ENCODE data around the gene COX20. TPM values are rescaled to one million over a fixed set of nuclear protein-coding genes. Genes with fewer than 3 reads are reported as not detected.

The COX20 gene
- total RNA-seq = 22.8 TPM
- long read RNA-seq, transcript COX20-202 (3 exons, 1,005 nt) = minor isoform, 21 of 73 reads
- long read RNA-seq, transcript COX20-203 (4 exons, 2,631 nt) = major isoform, 35 of 73 reads
- long read RNA-seq, partial matches to known transcripts = 1 of 73 reads
- long read RNA-seq, other reads (novel, unspliced or antisense) = 14 of 73 reads

DNA sequence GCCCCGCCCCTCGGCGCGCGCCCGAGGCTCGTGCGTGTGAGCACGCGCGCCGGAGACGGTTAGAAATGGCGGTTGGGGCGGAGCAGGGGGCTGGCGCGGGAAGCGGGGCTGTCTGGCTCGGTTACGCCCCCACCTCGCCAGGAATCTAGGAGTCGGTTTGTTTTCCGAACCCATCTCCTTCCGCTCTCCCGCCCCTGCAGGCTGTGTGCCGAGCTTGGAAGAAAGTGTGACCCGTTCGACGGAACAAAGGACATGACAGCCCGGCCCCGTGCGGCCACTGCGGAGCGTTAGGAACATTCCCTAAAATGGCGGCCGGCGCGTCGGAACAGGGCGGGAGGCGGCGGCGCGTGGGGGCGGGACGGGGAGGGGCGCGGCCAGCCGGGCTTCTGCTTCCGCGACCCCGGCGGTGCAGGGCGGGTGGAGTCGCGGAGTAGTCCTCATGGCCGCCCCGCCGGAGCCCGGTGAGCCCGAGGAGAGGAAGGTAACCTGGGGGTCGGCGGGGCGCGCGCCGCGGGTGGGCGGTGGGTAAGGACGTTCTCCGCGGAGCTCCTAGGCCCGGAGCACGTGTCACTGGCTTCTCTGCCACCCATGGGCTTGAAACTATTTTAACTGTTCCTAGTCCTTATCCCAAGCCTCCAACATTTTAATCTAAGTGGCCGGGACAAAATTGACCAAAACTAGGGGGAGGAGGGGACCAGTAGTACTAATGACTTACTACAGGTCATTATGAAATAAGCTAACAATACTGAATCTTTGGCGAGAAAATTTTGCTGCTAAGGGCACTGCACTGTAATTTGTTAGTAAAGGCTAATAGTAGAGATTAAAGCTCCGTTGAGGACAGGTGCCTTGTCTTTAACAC is at the start of gene COX20:
COX20 (plus strand) TSS at position 383 of the 859 bp plus-strand sequence; CDS start at position 440, 57 bp downstream.
- no peaks in the 10 kb centered on the region for H3K9me3 ChIP-seq
- peaks cover 38% of the 10 kb centered on the region for H3K4me1 ChIP-seq
- intact Hi-C loops (cut with DNase I) = no loop called here
- no peaks in the 10 kb centered on the region for H3K27me3 ChIP-seq (ENCODE audit: low read depth)
- ATAC-seq (peak; percentile 89 to 95), DNase-seq (peak; percentile 92)
- H3K36me3 ChIP-seq = peaks cover 15% of the 10 kb centered on the region
- no peak for TF ChIP-seq CTCF (IDR thresholded peaks at IDR 0.05)
- peak within 1 kb of the TSS; percentile 99 for H3K27ac ChIP-seq
- H3K4me3 ChIP-seq = peak within 1 kb of the TSS; percentile 78

DNA sequence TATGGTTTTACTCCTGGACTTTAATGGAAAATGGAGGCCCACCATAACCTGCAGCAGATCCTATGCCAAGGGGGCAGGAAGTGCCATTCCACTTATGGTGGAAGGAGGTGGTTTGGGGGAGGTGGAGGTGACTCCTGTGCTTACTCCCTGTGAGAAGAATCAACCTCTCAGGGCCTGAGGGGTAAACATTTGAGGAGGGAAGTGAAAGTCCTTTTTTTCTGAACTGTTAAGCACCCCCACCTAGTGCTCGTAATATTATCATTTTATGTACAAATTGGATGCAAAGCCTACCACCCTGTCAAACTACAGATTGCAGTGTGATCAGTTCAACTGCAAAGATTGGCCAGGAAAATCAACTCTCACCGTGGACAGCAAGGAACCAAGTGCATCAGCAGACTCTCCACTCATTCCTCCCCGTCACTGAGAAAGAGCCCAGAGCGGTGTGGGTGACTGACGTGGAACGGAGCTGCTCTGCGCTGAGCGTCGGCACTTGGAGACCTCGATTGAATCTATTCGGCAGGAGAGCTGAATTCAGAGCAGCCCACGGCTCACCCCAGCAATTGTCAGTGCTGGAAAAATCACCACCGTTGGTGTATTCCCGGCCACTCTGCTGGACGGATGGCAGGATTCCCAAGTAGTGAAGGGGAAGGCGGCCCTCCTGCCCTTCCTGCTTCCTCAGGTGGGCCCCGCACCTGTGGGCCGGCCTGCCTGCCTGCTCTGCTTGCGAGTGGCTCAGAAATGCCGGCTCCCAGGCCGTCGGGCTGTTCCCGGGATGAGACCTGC is 46.8 kb upstream of the COX20 start:
- no peak for DNase-seq
- H3K4me3 ChIP-seq = no peak overlapping the region

DNA sequence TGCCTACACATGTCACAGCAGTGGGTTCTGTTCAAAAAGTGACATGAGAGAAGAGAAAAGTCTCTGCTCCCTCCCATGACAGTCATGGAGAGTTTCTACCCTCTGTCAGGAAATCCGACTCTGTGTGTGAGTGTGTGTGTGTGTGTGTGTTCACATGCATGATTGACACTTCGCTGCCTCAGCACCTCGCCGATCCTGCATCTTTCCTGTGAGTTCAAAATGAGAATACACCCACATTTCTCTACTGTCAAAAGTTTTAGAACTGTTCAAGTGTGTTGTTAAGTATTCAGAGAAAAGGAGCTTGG is 46.2 kb upstream of the COX20 start:
- Histone ChIP-seq H3K27me3 (ENCODE audit: low read depth) (no peaks in the 10 kb centered on the region), H3K27ac (no peak overlapping the region), H3K9me3 (no peaks in the 10 kb centered on the region), H3K4me3 (no peak overlapping the region), H3K36me3 (no peaks in the 10 kb centered on the region), H3K4me1 (no peaks in the 10 kb centered on the region)
- ATAC-seq (no peak), DNase-seq (no peak)
- TF ChIP-seq CTCF (IDR thresholded peaks at IDR 0.05) = no peak
- intact Hi-C loops (cut with DNase I) = no loop called here

More for the DNA sequence above, 46.8 kb upstream of the COX20 start:
- no peak for TF ChIP-seq CTCF (IDR thresholded peaks at IDR 0.05)
- ATAC-seq = no peak
- intact Hi-C loops (cut with DNase I) = no loop called here
- H3K4me1 ChIP-seq = no peaks in the 10 kb centered on the region
- no peak overlapping the region for H3K27ac ChIP-seq
- no peaks in the 10 kb centered on the region for H3K27me3 ChIP-seq (ENCODE audit: low read depth)
- H3K36me3 ChIP-seq = no peaks in the 10 kb centered on the region
- H3K9me3 ChIP-seq = no peaks in the 10 kb centered on the region

- Histone ChIP-seq H3K9me3 (no peaks in the 10 kb centered on the region), H3K27ac (no peak overlapping the region), H3K36me3 (no peaks in the 10 kb centered on the region), H3K4me3 (no peak overlapping the region), H3K4me1 (no peaks in the 10 kb centered on the region), H3K27me3 (ENCODE audit: low read depth) (no peaks in the 10 kb centered on the region)
- DNase-seq (no peak), ATAC-seq (no peak)
- no peak for TF ChIP-seq CTCF (IDR thresholded peaks at IDR 0.05)
- intact Hi-C loops (cut with DNase I) = no loop called here
Measured at GRCh38 chr1:244789731-244790130, 45.7 kb upstream of the COX20 start.

DNA sequence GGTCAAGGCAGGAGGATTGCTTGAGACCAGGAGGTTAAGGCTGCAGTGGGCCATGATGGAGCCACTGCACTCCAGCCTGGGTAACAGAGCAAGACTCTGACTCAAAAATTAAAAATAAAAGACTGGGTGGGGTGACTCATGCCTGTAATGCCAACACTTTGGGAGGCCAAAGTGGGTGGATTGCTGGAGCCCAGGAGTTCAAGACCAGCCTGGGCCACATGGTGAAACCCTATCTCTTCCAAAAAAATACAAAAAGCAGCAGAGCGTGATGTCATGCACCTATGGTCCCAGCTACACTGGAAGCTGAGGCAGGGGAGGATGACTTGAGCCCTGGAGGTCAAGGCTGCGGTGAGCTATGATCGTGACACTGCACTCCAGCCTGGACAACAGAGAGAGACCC is 44.4 kb upstream of the COX20 start:
- H3K36me3 ChIP-seq = no peaks in the 10 kb centered on the region
- ATAC-seq (no peak), DNase-seq (no peak)
- H3K9me3 ChIP-seq = no peaks in the 10 kb centered on the region
- no peaks in the 10 kb centered on the region for H3K4me1 ChIP-seq
- no peaks in the 10 kb centered on the region for H3K27me3 ChIP-seq (ENCODE audit: low read depth)
- TF ChIP-seq CTCF (IDR thresholded peaks at IDR 0.05) = no peak
- intact Hi-C loops (cut with DNase I) = no loop called here
- H3K27ac ChIP-seq = no peak overlapping the region
- no peak overlapping the region for H3K4me3 ChIP-seq
